Erythroblast (primary cell): ENCODE measurements around the gene GNG4.

Experiments used
- GATA1 ChIP-seq: IDR thresholded peaks from 2 replicates; pipeline ENCODE4 v1.6.1; 2011; ENCODE audit warnings: low read depth, mild to moderate bottlenecking, control low read depth, low read length, moderate library complexity
- POLR2A ChIP-seq: IDR thresholded peaks from 2 replicates; pipeline ENCODE4 v1.6.1; 2011; ENCODE audit warnings: mild to moderate bottlenecking, low read length

DNA sequence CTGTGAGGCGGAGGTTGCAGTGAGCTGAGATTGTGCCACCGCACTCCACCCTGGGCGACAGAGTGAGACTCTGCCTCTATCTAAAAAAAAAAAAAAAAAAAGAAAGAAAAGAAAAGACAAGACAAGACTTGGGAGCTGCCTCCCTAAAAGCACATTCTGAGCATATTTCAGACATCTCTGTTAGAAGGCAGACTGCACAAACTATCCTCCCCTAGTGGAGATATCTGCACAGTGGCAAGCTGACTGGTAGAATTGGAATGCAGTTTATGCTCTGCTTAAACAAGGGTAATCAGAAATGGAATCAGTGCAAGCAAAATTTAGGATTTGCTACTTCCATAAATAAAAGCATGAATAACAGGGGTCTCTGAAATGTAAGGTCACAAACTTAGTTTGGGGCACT lies 31.8 kb downstream of the GNG4 start:
- no peak for TF ChIP-seq POLR2A
- TF ChIP-seq GATA1 = no peak
